NCI-H1105 (cell line): ENCODE results near the gene NPIPB8.
"Not testable (repeated sequence)": the region's sequence is repeated elsewhere in the genome, so short reads cannot be mapped to it uniquely, and the experiment has no call there.

Experiments
- DNase-seq: peaks from one replicate; lab custom pipeline; 2025; lab: John Stamatoyannopoulos, UW

NPIPB8 gene

GRCh38 chr16:28636093-28636823 is 1.6 kb upstream of the NPIPB8 start:
- DNase-seq = not testable (repeated sequence)

- not testable (repeated sequence) for DNase-seq
These were observed 494 bp downstream of the NPIPB8 start for GRCh38 chr16:28638359-28638758.

- DNase-seq = not testable (repeated sequence)
These were observed 2.1 kb downstream of the NPIPB8 start for GRCh38 chr16:28639959-28640358.

GRCh38 chr16:28666264-28666663 is 28.4 kb downstream of the NPIPB8 start:
- DNase-seq = not testable (repeated sequence)

GRCh38 chr16:28667480-28667879 is 29.6 kb downstream of the NPIPB8 start:
- DNase-seq = not testable (repeated sequence)

- DNase-seq = not testable (repeated sequence)
These were observed 30.3 kb downstream of the NPIPB8 start for GRCh38 chr16:28668199-28668598.

DNA sequence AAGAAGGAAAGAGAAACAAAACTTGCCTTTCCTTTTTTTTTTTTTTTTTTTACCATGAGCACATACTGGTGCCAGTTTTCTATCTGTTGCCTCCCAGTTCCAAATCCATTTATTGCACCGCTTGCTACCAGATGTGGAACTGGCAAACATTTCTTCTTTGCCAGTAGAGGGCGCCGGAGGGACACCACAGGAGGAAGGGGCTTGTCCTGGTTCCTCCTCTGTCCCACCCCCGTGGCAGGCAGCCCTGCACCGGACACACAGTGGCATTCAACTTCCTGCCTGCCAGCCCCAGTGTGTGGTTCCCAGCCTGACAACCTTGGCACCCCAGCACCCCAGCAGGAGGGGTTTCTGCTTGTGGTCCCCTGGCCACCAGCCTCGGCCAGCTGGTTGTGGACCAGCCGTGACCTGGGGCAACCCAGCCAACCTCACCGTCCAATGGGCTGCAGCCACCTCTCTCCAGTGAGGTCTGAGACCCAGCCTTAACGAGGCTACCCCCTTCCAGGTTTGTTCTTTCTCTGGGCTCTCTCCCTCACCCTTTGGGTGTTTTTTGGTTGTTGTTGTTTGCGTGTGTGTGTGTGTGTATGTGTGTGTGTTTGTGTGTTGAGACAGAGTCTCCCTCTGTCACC is 50.6 kb downstream of the NPIPB8 start:
- DNase-seq = not testable (repeated sequence)

- DNase-seq = not testable (repeated sequence)
These were observed 51.6 kb downstream of the NPIPB8 start for GRCh38 chr16:28689425-28689824.

- not testable (repeated sequence) for DNase-seq
These were observed 53.9 kb downstream of the NPIPB8 start for GRCh38 chr16:28691722-28692121.

GRCh38 chr16:28693257-28693950 is 55.5 kb downstream of the NPIPB8 start:
- DNase-seq = not testable (repeated sequence)

- not testable (repeated sequence) for DNase-seq
These were observed 61.9 kb downstream of the NPIPB8 start for GRCh38 chr16:28699792-28700191.

- DNase-seq = not testable (repeated sequence)
These were observed 62.5 kb downstream of the NPIPB8 start for GRCh38 chr16:28700349-28700748.

DNA sequence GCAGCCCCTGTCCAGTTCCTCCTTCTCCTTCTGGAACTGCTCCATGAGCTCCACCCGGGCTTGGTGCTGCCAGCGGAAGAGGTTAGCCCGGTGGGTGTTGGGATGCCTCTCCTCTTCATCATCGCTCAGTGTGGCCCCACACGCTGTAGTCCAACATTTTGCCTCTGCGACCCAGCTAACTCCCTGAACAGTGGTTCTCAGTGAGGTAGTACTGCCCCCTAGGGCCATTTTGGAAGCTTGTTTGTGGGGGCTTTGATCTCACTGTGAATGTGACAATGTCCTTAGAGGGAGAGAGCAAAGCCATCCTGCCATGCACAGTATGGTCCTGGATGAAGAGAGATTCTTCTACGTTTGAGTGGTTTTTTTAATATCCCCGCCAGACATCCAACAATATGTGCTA is 63.5 kb downstream of the NPIPB8 start:
- DNase-seq = not testable (repeated sequence)

DNA sequence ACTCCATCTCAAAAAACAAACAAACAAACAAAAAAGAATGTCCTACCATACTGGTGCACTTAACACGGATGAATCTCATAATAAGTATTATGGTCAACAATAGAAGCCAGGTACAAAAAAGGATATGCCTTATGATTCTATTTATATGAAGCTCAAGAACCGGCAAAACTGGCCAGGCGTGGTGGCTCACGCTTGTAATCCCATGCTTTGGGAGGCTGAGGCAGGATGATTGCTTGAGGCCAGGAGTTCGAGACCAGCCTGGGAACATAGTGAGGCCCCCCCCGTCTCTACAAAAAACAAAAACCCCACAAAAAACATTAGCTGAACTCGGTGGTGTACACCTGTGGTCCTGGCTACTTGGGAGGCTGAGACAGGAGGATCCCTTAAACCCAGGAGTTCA is 66.4 kb downstream of the NPIPB8 start:
- not testable (repeated sequence) for DNase-seq
